Occipital lobe (tissue), 2 donors: ENCODE measurements around the gene ORAI3. TPM values are rescaled to one million over a fixed set of nuclear protein-coding genes. Genes with fewer than 3 reads are reported as not detected.

ENCODE experiments used
- DNase-seq: peaks from one replicate; lab custom pipeline; 2025; lab: John Stamatoyannopoulos, UW
- total RNA-seq: library from RNA; depleted of rRNA; stranded (reverse); fragments of >200 nt; gene quantifications from one replicate; pipeline ENCODE4 v1.2.3, GENCODE V29; 2014

Gene ORAI3
- total RNA-seq, 1 donor from 2014 or later, result 5.5 TPM

DNA sequence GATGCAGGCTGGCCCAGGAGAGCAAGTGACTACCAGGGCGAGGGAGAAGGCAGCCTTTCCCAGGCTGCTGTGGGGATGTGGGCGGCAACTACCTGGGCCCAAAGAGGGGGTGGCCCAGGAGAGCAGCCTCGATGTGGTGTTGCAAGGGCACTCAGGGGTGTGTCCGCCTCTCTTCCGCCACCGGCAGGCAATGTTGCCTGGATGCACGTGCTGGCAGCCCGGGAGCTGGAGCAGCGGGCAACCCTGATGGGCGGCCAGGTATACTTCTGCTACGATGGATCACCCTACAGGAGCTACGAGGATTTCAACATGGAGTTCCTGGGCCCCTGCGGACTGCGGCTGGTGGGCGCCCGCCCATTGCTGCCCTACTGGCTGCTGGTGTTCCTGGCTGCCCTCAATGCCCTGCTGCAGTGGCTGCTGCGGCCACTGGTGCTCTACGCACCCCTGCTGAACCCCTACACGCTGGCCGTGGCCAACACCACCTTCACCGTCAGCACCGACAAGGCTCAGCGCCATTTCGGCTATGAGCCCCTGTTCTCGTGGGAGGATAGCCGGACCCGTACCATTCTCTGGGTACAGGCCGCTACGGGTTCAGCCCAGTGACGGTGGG lies 38.8 kb downstream of the ORAI3 start:
- DNase-seq, result no peak

DNA sequence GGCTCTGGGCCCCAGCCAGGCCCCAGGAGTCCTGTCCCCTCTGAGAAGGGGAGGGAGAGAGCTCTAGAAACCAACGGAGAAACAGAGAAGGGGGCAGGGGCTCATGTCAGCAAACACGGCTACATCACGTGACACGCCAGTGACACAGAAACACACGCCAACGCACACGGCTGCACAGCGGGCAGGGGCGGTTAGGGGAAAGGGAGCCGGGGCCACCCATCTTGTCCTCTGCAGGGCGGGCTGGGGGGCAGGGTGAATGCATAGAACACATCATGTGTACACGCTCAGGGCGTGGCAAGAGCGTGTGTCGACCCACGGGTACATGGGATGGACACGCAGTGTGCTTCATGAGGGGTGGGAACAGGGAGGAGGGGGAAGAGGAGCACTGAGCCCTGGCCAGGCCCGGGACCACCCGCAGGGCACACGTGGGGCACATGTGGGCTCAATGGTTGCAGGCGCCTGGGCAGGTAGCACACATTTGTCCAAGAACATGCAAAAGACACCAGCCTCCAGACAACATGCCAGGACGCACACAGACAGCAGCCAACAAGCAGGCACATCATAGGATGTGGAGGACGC lies 40.7 kb downstream of the ORAI3 start:
- DNase-seq, result no peak

DNA sequence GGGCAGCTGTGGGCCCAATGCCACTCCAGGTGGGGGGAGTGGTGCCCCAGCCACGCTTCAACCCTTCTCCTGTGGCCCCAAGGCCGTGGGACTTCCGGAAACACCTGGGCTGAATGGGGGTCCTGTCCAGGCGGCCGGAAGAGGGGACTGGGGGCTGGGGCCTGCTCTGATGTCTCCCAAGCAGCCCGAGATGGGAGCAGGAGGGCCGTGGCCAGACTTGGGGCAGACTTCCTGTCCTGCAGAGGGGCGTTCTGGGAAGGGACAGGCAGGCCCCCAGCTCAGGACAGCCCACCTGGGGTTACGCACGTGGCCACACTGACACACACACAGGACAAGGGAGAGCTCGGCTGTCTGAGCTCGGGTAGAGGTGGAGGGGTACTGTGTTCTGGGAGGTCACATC lies 41.2 kb downstream of the ORAI3 start:
- no peak for DNase-seq

DNA sequence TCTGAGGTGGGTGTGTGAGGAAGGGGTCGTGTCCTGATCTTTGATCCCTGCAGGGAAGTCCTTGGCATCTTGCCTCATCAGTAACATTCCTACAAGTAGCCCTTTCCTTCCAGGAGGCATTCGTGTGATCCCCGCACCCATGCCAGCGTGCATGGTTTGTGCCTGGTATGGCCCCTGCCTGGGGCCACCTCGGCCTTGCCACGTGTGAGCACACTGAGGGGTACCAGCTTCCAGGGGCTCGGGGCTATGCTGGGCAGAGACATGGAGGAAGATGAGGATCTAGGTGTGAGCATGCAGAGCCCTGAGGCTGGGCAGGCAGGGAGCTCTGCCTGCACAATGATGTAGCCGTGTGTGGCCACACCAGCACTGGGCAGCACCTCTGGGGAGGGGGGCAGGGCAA lies 42.2 kb downstream of the ORAI3 start:
- no peak for DNase-seq

DNA sequence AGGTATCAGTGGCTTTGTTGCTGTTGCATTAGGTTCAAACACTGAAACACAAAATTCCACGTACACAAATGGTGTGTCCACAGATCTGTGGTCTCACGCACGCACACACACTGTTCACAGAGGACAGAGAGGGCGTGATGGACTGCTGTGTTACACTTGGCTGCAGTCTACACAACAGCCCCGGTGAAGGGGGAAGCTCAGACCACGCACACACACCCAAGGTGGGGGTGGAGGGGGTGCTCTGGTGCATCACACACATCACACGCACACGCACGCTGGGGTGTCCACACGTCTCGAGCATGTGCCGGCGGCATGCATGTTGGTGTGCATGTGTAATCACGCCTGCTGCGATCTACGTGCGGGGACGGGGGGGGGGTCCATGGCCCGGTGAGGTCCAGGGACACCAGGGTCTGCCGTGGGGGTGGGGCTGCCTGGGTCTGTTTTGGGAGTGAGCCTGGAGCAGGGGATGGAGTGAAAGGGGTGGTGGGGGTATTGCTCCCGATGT lies 43.5 kb downstream of the ORAI3 start:
- DNase-seq, result no peak

DNA sequence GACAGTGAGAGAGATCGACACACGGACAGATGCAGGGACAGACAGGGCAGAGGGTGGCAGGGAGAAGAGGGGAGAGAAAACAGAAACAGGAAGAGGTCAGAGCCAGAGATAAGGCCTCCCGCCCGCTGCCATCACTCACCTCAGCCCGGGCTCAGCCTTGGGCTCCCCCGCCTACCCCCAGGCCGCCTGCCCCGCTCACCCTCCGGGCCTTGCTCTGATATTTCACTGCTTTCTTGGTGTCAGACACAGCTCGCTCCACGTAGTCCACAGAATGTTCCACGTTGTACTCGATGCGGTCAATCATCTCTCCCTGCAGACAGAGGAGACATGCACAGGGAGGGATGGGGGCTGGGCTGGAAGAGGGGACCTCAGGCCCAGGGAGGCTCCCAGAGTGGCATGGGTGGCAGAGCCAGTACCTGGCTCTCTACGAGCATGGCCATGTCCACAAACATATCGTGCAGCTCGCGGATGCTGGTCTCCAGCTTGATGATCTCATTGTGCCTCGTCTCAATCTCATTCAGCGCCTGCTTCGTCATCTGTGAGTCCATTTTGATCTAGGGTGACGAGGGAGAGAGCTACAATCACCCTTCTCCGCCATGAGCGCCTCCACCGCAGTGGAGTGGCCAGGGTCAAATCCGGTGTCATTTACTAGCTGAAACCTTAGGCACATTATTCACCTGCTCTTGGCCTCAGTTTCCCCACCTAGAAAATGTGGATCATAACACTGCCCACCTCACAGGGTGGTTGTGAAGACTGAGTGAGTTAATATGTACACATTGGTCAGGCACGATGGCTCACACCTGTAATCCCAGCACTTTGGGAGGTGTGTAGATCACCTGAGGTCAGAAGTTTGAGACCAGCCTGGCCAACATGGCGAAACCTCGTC lies 44.3 kb downstream of the ORAI3 start:
- DNase-seq, result no peak

DNA sequence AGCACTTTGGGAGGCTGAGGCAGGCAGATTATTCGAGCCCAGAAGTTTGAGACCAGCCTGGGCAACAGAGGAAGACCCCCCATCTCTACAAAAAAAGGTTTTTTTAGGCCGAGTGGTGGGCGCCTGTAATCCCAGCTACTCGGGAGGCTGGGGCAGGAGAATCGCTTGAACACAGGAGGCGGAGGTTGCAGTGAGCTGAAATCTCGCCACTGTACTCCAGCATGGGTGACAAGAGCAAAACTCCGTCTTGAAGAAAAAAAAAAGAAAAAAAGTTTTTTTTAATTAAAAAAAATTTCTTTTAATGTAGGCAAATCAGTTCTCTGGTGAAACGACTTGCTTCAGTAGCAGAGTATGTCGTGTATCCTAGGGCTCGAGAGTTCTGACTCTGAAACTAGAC lies 47.1 kb downstream of the ORAI3 start:
- no peak for DNase-seq

DNA sequence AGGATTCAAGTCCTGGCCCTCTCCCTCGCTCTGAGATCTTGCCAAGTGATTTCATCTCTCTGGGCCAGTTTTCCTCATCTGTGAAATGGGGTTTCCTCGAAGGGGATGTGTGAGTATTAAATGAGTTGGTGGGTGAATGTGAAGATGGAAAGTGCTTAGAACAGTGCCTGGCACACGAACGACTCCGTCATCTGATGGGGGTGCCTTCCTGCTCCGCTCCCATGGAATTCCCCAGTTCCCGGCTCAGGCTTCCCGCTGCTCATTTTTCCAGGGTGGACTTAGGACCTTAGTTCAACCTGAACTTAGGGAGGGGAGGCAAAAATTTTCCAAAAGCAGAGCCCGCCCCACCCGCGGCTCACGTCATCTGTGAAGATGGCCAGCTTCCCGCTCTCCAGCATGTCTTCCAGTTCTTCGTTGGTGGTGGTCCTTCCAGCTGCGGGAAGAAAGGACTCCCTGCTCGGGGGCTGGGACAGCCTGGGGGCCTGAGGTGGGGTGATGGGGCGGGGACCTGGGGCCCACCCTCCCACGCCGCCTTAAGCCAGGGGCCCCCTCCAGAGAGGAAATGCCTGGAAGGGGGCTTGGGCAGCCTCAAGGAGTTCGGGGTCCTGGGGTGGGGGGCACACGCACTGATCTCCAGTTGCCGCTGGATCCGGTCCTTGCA lies 47.6 kb downstream of the ORAI3 start:
- no peak for DNase-seq

DNA sequence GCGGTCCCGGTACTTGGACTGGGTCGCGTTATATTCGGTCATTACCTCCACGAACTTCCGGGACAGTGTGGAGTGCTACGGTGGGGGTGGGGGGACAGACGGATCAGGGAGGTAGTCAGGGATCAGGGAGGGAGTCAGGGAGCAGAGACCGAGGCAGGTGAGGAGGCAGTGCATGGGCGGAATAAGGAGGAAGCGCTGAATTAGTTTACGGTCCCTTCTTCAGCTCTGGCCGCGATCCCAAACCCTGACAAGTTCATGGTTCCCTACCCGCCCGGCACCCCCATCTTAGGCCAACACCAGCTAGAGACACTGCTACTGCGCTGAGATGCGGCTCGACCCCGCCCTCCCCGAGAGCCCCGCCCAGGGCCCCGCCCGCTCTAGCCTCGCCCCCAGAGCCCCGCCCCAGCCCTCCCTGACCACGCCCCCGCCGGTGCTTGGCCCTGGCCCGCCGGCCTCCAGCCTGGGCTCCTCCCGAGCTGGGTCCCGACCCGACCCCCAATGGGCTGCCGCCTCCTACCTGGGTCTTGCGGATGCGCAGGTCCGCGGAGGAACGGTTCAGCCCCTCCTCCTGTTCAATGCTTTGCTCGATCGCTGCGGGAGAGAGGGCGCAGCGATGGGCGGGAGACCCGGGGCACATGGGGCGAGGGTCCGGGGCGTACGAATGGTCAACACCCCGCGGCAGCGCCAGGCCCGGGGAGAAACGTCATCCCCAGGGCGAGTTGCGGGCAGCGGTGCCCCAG lies 48.3 kb downstream of the ORAI3 start:
- DNase-seq, result no peak

DNA sequence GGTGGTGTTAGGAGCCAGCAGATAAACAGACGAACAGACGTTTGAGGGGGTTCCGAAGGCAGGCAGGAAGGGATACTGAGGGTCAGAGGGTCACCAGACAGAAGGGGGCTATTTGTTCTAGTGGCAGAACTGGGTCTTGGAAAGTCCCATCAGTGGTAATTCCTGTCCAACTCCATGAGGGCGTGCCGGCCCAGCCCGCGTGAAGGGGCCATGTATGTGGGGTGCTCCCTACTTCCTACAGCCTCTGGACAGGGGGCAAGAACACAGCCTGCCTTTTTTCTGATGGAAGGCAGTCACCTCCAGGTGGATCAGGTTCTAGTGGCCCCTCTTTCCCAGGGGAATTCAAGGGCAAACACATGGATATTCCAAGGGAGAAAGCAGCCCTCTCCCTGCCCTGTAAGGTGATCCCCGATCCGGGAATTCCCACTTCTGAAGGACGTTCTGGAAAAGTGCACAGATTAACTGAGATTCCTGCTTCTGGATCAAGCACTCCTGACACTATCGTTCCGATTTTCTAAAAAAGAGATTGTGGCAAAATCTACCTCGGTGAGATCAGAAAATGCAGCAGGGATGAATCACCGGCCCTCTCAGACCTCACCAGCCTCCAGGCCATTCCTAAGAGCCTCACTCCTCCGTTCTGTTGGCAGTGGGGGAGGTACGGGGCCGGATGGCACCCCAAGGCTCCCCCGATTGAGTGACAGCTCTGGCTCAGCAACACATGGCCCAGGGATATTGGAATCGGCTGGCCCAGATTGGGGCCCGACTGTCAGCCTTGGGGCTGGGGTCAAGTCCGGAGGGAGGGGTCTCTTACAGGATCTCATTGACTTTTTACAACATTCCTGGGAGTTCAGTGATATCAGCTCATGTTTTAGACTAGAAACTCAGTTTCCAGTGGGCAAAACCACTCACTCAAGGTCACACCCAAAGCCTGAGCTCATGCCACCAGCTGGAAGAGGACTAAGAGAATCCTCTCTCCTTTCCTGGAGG lies 49.1 kb downstream of the ORAI3 start:
- no peak for DNase-seq

DNA sequence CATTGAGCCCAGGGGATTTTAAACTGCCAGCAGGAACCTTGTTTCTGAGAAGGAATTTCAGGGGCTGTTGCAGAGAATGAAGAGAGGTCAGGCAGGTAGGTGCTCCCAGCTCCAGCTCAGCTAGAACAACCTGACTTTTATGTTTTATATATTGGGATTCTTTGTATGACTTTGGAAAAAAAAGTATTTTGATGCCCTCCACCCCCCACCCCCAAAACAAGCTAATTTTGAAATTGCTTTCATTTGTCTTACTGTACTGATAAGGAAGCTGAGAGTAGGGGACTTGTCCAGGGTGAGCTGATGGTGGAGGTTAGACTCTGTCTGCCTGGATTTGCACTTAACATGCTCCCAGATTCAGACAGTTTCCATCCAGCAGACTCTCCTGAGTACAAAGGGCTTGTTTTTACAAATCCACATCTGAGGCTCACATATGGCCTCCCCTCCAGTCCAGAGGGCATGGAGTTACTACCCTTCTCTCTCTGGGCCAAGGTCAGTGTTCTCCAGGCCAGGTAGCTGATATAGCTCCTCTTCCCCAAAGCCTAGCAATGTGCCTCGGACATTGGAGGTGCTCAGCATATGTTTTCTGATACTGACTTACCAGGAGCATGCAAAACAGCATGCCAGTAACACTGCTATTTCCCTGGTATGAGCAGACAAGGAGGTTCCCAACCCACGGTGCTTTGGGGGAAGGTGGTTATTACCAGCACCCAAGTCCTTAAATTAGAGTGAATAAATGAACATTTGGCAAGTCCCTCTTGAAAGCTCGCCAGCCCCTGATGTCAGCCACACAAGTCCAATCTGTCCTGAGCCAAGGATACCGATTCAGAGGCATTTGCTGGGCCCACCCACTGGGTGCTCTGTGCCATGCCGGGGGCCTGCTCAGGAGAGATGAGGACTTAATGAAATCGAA lies 50.2 kb downstream of the ORAI3 start:
- peak; percentile 55 for DNase-seq

DNA sequence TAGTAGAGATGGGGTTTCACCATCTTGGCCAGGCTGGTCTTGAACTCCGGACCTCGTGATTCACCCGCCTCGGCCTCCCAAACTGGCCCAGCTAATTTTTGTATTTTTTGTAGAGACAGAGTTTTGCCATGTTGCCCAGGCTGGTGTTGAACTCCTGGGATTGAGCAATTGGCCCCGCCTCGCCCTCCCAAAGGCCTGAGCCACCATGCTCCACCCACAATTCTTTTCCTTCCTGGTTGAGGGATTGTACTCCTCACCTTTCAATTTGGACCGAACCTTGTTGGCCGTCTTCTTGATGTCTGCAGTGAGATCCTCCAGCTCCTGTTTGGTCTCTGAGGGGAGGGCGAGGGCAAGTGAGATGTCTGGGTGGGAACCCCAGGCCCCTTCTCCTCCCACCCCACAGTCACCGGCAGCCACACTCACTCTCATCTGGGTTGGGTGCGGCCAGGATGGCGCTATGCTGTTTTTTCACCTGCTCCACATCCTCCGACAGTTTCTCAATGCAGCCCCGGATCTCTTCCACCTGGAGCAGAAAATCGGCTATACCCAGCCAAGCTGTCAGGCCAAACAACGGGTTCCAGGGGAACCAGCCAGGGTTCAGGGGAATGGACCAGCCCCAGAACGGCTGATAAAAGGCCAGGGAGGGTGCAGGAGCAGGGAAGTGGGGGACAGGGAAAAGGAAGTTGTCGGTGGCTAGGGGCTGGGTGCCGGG lies 52.0 kb downstream of the ORAI3 start:
- no peak for DNase-seq

DNA sequence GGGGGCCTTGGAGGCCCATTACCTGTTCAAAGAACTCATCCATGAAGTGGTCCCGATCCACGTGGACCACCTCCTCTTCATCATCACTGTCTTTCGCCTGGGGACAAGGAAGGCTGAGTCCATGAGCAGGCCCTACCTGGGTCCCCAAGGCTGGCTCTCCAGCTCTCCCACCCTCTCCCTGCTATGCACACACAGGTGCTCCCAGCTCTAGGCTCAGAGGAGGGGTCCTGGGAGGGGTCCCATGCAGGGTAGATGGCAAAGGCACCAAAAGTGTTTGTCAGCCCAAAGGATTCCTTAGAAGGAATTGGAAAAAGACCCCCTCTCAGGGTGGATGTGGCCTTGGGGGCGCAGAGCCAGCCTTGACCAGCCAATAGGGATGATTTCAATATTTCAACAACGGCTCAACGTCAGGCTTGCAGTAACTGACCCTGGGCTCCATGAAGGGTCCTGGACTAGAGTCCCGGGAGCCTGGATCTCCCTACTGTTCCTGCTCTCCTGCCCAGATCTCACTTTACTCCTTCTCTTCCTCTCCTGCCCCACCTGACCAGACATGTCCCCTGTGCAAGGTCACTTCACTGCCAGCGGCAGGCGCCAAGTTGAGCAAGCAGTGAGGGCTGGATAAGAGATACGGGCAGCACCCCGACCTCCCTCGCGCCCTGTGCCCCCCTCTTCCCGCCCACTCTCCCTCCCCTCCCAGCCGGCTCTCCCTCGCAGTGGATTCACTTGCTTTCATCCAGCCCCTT lies 52.8 kb downstream of the ORAI3 start:
- no peak for DNase-seq

DNA sequence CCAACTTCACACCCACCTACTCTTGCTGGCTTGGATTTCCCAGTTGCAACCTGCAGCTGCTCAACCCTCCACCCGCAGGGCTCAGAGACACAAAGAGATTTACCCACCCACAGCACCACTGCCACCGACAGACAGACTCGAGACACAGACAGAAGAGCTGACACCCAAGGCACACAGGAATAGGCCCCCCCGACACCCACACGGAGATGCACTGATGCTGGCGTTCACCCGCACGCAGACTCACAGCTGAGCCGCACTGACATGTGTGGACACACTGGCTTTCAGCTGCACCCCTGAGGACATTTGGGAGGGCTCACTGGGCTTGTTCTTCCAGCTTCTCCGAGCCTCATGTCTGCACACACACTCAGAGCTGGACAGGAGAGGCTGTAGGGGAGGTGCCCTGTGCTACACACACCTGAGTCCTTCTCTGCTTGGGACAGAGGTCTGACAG lies 53.4 kb downstream of the ORAI3 start:
- DNase-seq, result no peak

DNA sequence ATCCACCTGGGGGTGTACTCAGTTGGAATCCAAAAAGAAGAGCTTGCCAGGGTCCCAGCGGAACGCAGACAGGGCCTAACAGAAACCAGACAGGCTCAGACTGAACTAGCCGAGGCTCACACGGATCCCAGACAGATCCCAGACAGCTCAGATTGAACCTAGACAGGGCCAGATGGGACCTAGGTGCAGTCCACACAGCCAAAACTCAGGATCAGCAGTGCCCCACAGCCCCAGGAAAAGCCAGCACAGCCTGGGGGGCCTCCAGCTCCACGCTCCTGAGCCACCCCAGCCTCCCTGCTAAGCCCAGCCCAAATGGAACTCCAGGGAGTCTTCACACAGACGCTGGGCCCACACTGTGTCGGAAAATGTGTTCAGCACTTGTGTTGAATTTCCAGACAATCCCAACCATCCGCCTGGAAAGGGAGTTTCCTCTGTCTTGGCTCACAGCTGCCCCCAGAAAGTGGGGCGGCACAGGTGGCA lies 54.0 kb downstream of the ORAI3 start:
- DNase-seq, result no peak

DNA sequence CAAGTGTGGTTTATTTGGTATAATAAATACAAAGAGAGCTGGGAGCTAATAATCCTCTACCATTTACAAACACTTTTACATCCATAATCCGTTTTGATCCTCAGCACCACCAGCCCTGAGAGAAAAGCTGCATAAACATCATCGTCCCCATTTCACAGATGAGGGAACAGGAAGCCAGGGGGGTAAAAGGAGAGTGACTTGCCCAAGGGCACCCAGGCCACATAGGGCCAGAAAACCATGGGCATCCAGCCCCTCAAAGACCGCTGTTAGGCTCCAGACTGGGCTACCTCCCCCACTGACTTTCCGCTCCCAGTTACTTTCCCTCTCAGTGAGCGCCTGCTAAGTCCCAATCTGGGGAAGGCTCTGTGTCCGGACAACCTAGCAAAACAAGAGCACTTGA lies 54.9 kb downstream of the ORAI3 start:
- no peak for DNase-seq
